Prostate gland (tissue), 2 donors: ENCODE data around the gene MYLK4. TPM values are rescaled to one million over a fixed set of nuclear protein-coding genes. Genes with fewer than 3 reads are reported as not detected.

Experiments
- DNase-seq: peaks from one replicate; pipeline ENCODE4 v3.0.0-alpha.2; 2019; ENCODE audit warnings: low spot score
- H3K27ac ChIP-seq, 2 donors: fragments of 200-600 bp; sonication (generic); 2 replicates each; pipeline ENCODE4 v1.5.1; 2017 to 2019
- H3K27me3 ChIP-seq: fragments of 200-600 bp; sonication (generic); replicated peaks from 2 replicates; pipeline ENCODE4 v1.5.1; 2019; ENCODE audit not compliant: insufficient read depth
- H3K36me3 ChIP-seq, 2 donors: fragments of 200-600 bp; sonication (generic); 1 replicate in 1 of 2; 2 replicates in 1 of 2; pipeline versions ENCODE4 v1.5.1 to v1.8.1; 2017 to 2019
- H3K4me1 ChIP-seq: fragments of 200-600 bp; sonication (generic); replicated peaks from 2 replicates; pipeline ENCODE4 v1.5.1; 2019
- H3K4me3 ChIP-seq, 2 donors: fragments of 200-600 bp; sonication (generic); 2 replicates each; pipeline ENCODE4 v1.5.1; 2017 to 2019
- H3K9me3 ChIP-seq: fragments of 200-600 bp; sonication (generic); 2 replicates; pipeline ENCODE4 v1.5.1; 2017
- POLR2A ChIP-seq: fragments of 450-650 bp; IDR thresholded peaks from one replicate; pipeline ENCODE4 v1.6.1; 2016; ENCODE audit warnings: antibody characterized with exemption, mild to moderate bottlenecking
- POLR2AphosphoS5 ChIP-seq: sonication (generic); formaldehyde crosslinking; IDR thresholded peaks from one replicate; pipeline ENCODE4 v1.6.1; 2017; ENCODE audit warnings: antibody characterized with exemption
- whole genome bisulfite sequencing: methylation state at CpG from one replicate; pipeline ENCODE4 v1.1.5; 2018; 5-methylcytosine and 5-hydroxymethylcytosine counted together
- intact Hi-C: fragments of 100-400 bp; cut with DNase I; formaldehyde crosslinking; loops from one replicate; pipeline ENCODE4 v1.14.2; 2022
- total RNA-seq, 2 donors: library from RNA; depleted of rRNA; stranded (reverse); fragments of >200 nt; gene quantifications; one replicate each; pipeline ENCODE4 v1.1.0, GENCODE V29; 2016
- TF ChIP-seq, protein P1 (sequence below), 4 experiments: fragments of 200-600 bp in 2 of 4; fragments of 450-650 bp in 2 of 4; sonication (generic) in 2 of 4; IDR thresholded peaks; 1 replicate in 3 of 4; 2 replicates in 1 of 4; pipeline ENCODE4 v1.5.1; 2016 to 2019; ENCODE audit warnings: antibody characterized with exemption in 4 of 4, mild to moderate bottlenecking in 2 of 4, moderate library complexity in 2 of 4

MYLK4 gene
- total RNA-seq, 2 donors from 2014 or later = 0.46 to 0.97 TPM

DNA sequence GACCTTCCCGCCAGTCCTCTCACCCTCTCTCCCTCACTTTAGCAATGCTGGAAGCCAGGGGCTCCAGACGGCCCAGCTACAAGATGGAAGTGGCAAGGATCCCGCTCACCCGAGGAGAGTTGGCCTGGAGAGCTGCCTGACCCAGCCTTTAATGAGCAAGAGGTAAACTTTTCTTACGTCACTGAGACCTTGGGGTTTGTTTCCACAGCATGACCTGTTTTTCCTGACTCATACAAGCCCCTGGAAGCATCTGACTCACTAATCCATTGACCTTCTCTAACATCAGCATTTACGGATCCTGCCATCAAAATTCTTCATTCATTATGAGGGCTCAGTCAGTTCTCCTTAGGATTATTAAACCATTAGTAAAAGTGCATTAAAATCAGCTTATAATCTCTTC is 120.4 kb downstream of the MYLK4 start:
- H3K36me3 ChIP-seq = no peaks in the 10 kb centered on the region
- no peak overlapping the region for H3K4me3 ChIP-seq
- H3K27me3 ChIP-seq = no peaks in the 10 kb centered on the region
- intact Hi-C loops = loop anchor here (5.0 to 10.0 kb wide), 3 partner anchors 186 to 433 kb away; no protein-coding TSS in a partner anchor
- 78% methylated on average over 6 of the region's 6 CpGs for WGBS
- H3K4me1 ChIP-seq = no peaks in the 10 kb centered on the region
- TF ChIP-seq POLR2AphosphoS5 (no peak), POLR2A (no peak)
- TF ChIP-seq, protein P1, sequence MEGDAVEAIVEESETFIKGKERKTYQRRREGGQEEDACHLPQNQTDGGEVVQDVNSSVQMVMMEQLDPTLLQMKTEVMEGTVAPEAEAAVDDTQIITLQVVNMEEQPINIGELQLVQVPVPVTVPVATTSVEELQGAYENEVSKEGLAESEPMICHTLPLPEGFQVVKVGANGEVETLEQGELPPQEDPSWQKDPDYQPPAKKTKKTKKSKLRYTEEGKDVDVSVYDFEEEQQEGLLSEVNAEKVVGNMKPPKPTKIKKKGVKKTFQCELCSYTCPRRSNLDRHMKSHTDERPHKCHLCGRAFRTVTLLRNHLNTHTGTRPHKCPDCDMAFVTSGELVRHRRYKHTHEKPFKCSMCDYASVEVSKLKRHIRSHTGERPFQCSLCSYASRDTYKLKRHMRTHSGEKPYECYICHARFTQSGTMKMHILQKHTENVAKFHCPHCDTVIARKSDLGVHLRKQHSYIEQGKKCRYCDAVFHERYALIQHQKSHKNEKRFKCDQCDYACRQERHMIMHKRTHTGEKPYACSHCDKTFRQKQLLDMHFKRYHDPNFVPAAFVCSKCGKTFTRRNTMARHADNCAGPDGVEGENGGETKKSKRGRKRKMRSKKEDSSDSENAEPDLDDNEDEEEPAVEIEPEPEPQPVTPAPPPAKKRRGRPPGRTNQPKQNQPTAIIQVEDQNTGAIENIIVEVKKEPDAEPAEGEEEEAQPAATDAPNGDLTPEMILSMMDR (IDR thresholded peaks at IDR 0.05) = no peak
- H3K9me3 ChIP-seq = no peaks in the 10 kb centered on the region
- H3K27ac ChIP-seq = no peak overlapping the region
- no peak for DNase-seq

DNA sequence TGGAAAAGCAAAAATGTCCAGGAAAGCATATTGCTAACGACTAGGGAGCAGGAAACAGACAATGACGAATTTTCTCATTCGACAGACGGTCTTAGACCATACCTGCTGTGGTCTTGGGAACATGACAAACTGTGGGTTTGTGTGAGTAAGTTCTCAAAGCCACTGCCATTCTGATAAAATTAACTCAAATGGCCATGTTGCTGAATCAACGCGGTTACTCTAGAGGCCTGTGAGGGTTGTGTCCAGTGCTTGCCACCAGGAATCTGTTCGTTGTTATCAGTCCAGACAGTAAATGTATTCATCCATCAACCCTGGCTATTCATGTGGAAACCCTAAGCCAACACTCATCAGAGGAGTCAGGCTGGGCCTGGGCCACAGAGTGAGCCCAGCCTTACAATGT is 124.3 kb downstream of the MYLK4 start:
- intact Hi-C loops = no loop called here
- Histone ChIP-seq H3K4me3 (no peak overlapping the region), H3K36me3 (no peaks in the 10 kb centered on the region), H3K4me1 (no peaks in the 10 kb centered on the region), H3K9me3 (no peaks in the 10 kb centered on the region), H3K27ac (no peak overlapping the region), H3K27me3 (no peaks in the 10 kb centered on the region)
- 93% methylated on average over 7 of the region's 7 CpGs for WGBS
- DNase-seq = no peak
- TF ChIP-seq, protein P1 (IDR thresholded peaks at IDR 0.05) = no peak
- no peak for TF ChIP-seq POLR2A
- no peak for TF ChIP-seq POLR2AphosphoS5

DNA sequence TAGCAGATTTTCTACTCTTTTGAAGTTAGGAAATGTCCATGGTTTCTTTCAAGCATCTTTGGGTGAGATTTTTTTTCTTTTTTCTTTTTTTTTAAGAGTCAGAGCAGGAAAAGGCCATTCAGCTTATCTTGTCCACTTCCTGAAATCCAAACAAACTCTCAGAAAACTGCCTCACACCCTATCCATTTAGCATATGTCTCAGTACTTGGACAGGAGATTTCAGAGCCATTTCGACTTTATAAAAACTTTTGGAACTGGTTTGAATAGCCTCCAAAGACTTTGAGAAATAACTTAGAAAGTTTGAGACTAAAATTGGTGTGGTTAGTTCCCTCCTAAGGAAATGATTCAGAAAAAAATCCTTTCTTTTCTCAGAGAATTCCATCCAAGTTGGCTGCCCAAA is 125.1 kb downstream of the MYLK4 start:
- H3K4me1 ChIP-seq = no peaks in the 10 kb centered on the region
- no peaks in the 10 kb centered on the region for H3K9me3 ChIP-seq
- no peak for TF ChIP-seq POLR2A
- 33% methylated on average over 1 of the region's 1 CpG for WGBS
- intact Hi-C loops = no loop called here
- no peak overlapping the region for H3K27ac ChIP-seq
- no peak for DNase-seq
- no peak overlapping the region for H3K4me3 ChIP-seq
- H3K36me3 ChIP-seq = no peaks in the 10 kb centered on the region
- no peaks in the 10 kb centered on the region for H3K27me3 ChIP-seq

DNA sequence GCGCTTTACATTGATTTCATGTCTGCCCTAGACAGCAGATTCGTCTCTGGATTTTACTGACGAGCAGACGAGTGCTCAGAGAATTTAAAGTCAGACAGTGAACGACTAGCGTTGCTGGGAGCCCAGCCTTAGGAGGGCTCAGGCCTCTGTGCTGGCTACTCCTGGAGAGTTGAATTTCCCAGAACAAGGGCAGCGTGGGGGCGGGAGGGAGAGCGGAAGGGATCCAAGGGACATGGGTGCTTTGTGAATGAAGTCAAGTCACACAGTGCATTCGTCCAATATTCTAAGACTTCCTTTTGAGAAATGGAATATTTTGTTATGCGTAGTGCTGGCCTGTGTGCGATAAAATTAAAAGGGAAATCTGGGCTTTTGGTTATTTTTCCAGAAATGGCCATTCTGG is 126.5 kb downstream of the MYLK4 start:
- Histone ChIP-seq H3K4me3 (no peak overlapping the region), H3K9me3 (no peaks in the 10 kb centered on the region), H3K27me3 (no peaks in the 10 kb centered on the region), H3K36me3 (no peaks in the 10 kb centered on the region), H3K27ac (no peak overlapping the region), H3K4me1 (no peaks in the 10 kb centered on the region)
- TF ChIP-seq POLR2AphosphoS5 = no peak
- TF ChIP-seq POLR2A = no peak
- TF ChIP-seq, protein P1 (IDR thresholded peaks at IDR 0.05) = no peak
- no peak for DNase-seq
- 93% methylated on average over 12 of the region's 12 CpGs for WGBS
- intact Hi-C loops = no loop called here

DNA sequence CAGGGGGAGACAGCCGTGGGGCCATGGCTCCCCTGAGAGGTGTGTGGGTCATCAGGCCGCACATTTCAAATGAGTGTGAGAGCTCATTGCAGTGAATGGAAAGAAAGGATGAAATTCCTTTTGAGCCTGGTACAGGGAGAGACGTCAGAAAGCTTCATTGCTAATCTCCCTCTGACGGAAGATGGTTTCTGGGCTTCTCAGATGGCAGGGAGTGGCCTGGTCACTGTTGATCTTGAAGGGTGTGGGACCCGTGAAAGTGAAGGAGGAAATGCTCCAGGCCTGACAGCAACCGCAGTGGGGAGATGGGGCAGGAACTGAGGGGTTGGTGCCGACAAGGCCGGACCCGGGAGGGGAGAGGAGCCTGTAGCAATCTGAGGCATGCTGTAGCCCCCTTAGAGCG is 127.4 kb downstream of the MYLK4 start:
- Histone ChIP-seq H3K4me3 (no peak overlapping the region), H3K27ac (no peak overlapping the region), H3K36me3 (no peaks in the 10 kb centered on the region), H3K27me3 (no peaks in the 10 kb centered on the region), H3K4me1 (no peaks in the 10 kb centered on the region), H3K9me3 (no peaks in the 10 kb centered on the region)
- DNase-seq = no peak
- intact Hi-C loops = no loop called here
- WGBS = 88% methylated on average over 10 of the region's 10 CpGs
- TF ChIP-seq, protein P1 (IDR thresholded peaks at IDR 0.05) = no peak
- TF ChIP-seq POLR2AphosphoS5 = no peak
- TF ChIP-seq POLR2A = no peak
